Stimulated activated CD8-positive, alpha-beta memory T cell treated with anti-CD3 and anti-CD28 coated beads, Interleukin-15, amount 100 ng/mL, for 48 hours (primary cell): ENCODE results near the gene IQSEC3.
A peak's percentile ranks its signal among the peaks of the same experiment; 100 is the strongest.
"Not testable (repeated sequence)": the region's sequence is repeated elsewhere in the genome, so short reads cannot be mapped to it uniquely, and the experiment has no call there.

Source experiments
- DNase-seq, 2 donors: peaks; one replicate each; pipeline ENCODE4 v3.0.0-alpha.2; 2020; ENCODE audit warnings: low read depth in 2 of 2

The IQSEC3 gene

DNA sequence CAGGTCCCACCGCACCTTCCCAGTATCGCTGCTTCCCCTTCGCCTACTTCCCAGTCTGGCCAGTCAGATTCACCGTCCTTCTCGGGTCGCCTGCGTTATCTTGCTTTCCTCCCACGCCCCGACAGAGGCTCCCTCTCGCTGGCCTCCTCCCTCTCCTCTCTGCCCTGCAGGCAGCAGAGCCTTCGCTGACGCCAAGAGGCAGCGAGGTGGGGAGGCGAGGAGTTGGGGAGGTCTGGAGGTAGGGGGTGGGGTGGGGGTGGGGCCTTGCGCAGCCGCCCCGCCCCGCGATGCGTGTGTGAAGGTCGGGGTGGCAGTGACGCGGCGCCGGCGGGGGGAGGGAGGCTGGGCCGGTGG, at the start of gene IQSEC3:
TSS of gene IQSEC3 (plus strand) at position 340 of the 354 bp plus-strand sequence. CDS start 116 bp downstream, outside the sequence.
- DNase-seq, result not testable (repeated sequence)

DNA sequence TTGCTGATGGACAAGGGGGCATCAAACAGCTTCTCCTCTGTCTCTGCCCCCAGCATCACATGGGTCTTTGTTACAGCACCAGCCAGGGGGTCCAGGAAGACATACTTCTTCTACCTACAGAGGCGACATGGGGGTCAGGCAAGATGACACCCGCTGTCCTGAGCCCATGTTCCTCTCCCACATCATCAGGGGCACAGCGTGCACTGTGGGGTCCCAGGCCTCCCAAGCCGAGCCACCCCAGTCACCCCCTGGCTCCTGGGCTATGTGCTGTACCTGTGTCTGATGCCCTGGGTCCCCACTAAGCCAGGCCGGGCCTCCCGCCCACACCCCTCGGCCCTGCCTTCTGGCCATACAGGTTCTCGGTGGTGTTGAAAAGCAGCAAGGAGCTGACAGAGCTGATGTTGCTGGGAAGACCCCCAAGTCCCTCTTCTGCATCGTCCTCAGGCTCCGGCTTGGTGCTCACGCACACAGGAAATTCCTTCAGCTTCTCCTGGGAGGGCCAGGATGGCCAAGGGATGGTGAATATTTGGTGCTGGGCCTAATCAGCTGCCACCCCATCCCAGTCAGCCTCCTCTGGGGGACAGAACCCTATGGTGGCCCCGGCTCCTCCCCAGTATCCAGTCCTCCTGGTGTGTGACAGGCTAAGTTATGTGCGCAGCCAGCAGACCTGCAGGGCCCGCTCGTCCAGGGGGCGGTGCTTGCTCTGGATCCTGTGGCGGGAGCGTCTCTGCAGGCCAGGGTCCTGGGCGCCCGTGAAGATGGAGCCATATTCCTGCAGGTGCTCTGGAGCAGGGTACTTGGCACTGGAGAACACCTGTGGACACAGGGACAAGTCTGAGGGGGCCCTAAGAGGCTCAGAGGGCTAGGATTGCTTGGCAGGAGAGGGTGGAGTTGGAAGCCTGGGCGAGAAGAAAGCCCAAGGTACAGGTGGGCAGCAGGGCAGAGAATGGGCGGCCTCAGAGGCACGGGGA, 48.9 kb upstream of the IQSEC3 start:
- DNase-seq, result not testable (repeated sequence)

DNA sequence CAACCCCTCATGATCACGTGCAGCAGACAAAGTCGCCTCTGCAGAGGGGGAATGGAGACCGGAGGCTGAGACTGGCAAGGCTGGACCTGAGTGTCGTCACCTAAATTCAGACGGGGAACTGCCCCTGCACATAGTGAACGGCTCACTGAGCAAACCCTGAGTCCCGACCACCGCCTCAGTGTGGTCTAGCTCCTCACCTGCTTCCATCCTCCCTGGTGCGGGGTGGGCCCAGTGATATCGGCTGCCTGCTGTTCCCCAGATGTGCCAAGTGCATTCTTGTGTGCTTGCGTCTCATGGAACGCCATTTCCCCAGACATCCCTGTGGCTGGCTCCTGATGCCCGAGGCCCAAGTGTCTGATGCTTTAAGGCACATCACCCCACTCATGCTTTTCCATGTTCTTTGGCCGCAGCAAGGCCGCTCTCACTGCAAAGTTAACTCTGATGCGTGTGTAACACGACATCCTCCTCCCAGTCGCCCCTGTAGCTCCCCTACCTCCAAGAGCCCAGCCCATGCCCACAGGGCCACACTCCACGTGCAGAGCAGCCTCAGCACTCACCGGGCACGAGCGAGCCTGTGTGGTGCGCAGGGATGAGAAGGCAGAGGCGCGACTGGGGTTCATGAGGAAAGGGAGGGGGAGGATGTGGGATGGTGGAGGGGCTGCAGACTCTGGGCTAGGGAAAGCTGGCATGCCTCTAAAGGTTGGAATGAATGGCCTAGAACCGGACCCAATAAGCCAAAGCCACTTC, 47.6 kb upstream of the IQSEC3 start:
- DNase-seq, result not testable (repeated sequence)

DNA sequence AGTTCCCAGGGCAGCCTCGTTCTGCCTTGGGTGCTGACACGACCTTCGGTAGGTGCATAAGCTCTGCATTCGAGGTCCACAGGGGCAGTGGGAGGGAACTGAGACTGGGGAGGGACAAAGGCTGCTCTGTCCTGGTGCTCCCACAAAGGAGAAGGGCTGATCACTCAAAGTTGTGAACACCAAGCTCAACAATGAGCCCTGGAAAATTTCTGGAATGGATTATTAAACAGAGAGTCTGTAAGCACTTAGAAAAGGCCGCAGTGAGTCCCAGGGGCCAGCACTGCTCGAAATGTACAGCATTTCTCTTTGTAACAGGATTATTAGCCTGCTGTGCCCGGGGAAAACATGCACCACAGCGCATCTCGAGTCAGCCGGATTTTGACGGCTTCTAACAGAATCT, 46.7 kb upstream of the IQSEC3 start:
- not testable (repeated sequence) for DNase-seq

DNA sequence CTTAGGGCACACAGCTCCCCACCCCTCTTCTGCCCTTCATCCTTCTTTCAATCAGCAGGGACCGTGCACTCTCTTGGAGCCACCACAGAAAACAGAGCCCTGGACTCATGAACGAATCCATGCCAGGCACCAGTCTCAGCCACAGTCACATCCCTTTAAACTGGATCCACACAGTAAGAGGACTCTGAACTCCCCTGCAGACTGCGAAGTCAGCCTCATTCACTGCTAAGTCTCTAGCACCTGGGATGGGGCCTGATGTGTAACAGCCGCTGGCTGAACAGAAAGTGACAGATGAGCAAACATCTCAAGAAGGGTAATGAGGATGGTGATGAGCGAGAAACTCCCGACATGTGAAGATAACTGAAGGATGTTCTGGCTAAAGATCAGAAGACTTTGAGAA, 45.8 kb upstream of the IQSEC3 start:
- DNase-seq, result no peak

DNA sequence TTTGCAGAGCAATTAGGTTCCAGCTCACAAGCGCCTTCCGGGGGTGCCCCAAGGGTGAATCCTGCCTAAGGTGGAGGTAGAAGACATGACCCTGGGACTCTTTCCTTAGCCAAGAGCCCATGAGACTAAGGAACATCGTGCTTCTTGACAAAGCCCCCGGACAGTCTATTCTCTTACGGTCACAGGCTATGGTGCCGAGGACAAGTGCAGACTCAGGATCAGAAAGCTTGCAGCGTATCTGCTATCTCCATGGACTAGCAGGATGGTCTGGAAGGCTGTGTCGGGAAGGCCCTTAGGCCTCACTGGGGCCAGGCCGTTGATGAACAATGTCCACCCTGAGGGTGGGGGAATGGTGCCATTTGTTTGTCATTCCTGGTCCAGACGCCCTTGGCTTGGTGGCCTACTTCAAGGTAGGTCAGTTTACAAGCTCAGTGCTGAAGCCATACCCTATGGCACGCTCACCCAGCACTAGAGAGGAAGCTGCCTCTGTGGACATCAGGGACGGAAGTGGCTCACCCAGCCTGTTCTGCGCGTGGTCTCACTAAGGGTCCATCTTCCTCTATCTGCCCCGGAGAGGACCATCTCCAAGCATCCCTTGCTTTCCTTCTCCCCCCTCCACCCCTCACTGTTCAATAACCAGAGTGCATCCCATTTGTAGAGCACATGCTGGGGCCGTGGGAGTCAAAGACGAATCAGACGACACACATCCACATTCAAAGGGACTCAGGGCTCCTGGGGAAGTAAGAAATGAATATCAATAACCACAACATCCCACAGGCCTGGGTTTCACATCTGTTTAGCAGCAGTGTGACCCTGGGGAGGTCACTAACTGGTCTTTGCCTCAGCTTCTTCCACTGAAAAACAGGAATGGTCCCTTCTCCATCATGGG, 45.0 kb upstream of the IQSEC3 start:
- peak in 1 of 2 donors; percentile 12 for DNase-seq

DNA sequence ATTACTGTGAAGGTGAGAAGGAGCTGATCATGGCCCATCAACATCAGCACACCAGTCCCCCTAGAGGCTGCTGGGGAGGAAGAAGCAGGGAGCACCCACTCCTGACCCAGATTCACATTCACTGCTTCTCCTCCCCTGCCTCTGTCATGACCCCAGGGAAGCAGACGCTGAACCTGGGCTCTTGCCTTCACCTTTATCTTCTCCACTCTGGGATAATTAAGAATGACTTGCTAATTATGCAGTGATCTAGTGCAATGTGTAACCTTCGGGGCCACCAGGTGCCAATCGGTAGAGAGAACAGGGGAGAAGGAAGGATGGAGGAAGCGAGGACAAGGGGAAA, 44.4 kb upstream of the IQSEC3 start:
- no peak for DNase-seq

DNA sequence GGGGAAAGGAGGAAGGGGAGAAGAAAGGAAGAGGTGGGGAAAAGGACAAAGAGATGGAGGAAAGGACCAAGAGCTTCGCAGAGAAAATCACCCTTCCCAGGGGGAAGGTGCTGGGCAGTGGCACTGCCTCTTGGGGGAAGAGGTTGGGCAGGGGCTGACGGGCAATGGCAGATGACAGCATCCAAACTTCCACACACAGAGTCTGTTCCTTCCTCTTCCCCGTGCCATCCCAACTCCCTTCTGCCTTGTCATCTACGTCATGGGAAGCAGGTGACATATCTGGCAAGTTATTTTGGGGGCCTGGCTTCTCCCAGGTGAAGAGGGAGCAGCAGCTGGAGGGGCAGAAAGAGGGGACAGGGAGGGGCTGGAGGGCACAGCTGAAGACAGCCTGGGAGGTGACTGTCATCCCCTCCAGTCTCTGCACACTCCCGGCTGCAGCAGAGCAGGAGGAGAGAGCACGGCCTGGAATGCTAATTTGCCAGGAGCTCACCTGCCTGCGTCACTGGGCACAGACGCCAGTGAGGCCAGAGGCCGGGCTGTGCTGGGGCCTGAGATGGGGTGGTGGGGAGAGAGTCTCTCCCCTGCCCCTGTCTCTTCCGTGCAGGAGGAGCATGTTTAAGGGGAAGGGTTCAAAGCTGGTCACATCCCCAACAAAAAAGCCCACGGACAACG, 43.9 kb upstream of the IQSEC3 start:
- DNase-seq, result no peak

DNA sequence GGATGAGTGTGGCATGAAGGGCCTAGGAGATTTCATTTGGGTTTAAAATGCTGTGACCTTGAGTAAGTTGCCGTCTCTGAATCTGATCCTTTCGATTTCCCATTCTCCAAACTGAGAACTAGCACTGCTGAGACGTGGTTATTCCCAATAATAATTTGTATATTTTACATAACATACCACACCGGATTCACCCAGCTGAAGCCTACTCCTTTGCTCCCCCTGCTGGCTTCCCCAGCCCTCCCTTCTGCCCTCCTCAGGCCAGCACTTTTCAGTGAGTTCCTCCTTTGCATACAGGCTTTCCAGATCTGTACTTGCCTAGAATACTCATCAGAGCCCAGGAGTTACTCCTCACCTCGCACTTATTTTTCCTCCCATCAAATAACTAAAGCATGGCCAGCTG, 38.7 kb upstream of the IQSEC3 start:
- not testable (repeated sequence) for DNase-seq

DNA sequence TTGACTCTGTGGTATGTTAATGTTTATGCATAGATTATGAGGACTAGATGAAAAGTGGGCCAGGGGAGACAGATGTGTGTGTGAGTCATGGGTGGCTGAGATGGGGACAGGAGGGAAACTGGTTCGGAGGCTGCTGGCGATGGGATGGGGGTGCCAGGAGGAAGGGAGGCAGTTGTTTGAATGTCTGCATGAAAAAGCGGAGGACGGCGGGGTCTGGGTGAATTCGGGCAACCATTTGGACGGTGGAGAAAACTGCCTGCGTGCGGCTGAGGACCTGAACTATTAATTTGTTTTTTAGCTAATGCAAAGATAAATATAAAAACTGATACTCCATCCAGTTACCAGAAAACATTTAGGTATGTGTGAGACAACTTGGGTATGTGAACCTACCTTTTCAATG, 27.8 kb upstream of the IQSEC3 start:
- DNase-seq, result not testable (repeated sequence)

DNA sequence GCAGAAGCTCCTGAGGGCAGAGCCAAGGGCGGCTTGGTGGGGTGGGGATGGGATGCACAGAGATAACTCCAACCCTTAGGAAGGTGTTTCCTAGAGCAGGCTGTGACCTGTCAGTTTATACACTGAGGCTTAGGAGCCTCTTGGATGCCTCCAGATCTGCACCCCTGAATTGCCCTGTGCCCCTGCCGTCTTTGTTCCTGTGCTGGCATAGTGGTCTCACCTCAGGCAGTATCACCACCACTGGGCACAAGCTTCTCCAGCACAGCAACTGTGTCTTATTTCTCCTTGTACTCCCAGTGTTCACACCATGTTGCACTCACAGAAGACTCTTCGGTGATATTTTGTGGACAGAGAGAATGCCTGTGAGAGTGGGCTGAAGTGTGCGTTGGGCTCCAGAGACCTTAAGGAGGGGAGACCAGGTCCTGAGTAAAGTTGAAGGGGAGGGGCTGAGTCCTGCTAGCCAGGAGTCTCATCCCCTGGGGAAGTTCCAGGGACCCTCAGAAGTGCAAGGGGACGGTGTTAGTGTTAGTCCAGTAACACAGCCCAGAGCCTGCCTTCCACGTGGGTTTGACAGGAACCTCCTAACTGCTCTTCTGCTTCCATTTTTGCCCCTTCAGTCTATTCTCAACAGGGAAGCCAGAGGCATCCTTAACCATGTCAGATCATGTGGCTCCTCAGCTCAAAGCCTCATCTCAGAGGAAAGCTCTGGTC, 26.9 kb upstream of the IQSEC3 start:
- not testable (repeated sequence) for DNase-seq

DNA sequence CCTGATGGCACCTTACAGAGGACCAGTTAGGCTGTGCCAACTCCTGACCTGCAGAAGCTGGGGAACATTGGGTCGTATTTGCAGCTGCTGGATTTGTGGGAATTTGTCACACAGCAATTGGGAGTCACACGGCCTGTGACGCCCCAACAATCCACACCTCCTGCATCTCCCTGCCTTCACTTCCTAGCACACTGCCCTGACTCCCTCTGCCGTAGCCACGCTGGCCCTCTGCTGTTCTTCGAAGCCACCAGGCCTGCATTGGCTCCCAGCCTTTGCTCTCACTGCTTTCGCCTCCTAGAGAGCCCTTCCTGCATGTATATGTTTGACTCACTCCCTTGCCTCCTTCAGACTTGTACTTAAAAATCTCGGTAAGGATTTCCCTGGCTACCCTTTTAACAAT, 22.2 kb upstream of the IQSEC3 start:
- DNase-seq, result not testable (repeated sequence)

DNA sequence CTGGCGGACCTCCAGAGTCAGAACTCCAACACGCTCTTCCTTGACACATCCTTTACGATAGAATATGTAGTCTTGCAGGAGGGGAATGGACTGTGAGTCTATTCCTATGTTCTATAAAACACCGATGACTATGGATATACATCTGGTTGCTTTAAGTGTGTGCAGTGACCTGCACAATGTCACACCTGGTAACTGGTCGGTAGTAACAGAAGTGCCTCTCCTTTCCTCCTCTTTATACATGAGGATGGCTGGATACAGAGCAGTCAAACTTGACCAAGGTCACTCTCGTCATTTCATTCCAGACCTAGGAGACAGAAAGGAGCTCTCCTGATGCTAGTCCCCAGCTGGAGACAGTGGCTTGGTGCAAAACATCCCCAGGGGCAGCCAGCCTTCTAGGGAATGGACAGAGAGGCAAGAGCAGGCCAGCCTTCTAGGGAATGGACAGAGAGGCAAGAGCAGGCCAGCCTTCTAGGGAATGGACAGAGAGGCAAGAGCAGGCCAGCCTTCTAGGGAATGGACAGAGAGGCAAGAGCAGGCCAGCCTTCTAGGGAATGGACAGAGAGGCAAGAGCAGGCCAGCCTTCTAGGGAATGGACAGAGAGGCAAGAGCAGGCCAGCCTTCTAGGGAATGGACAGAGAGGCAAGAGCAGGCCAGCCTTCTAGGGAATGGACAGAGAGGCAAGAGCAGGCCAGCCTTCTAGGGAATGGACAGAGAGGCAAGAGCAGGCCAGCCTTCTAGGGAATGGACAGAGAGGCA, 21.2 kb upstream of the IQSEC3 start:
- DNase-seq, result not testable (repeated sequence)

DNA sequence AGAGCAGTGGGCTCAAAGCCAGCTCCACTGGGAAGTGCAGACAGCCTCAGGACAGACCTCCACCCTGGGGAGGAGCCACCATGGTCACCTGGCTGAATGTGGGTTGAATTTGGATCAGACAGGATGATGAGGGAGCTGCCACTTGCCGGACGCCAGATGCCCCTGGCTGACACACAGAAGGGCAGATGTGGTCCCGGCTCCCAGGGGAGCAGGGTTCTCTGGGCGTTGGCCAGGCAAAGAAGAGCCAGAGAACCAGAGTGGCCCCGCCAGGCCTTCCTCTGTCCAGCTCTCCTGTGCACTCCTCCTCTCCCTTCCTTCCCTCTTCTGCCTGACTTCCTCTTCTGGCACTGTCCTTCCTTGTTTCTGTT, 20.6 kb upstream of the IQSEC3 start:
- DNase-seq, result not testable (repeated sequence)

DNA sequence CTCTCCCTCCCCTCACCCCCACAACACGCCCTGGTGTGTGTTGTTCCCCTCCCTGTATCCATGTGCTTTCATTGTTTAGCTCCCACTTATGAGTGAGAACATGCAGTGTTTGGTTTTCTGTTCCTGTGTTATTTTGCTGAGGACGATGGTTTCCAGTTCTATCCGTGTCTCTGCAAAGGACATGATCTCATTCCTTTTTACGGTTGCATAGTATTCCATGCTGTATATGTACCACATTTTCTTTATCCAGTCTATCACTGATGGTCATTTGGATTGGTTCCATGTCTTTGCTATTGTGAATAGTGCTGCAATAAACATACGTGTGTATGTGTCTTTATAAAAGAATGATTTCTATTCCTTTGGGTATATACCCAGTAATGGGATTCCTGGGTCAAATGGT, 20.0 kb upstream of the IQSEC3 start:
- DNase-seq, result not testable (repeated sequence)

DNA sequence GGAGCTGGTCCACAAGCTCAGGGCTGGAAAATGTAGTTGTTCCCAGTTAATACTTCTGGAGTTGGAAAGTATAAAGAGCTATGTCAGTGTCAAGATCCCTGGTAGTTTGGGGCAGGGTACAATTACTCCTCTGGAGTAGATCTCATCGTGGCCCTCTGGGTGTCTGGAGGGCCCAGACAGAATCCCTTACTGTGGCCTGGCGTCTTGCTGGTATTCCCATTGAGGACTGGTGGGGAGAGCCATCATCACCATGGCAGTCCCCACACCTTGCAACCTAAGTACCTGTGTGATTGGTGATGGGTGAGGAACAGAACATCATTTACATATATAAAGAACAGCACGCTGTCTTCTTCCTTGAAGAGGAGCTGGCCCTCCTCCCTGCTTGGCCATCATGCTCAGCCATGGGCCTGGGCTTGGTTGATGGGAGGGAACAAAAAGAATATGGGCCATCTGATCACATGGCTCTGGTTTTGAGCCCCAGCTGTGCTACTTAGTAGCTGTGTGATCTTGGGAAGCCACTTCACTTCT, 18.8 kb upstream of the IQSEC3 start:
- DNase-seq, result not testable (repeated sequence)

DNA sequence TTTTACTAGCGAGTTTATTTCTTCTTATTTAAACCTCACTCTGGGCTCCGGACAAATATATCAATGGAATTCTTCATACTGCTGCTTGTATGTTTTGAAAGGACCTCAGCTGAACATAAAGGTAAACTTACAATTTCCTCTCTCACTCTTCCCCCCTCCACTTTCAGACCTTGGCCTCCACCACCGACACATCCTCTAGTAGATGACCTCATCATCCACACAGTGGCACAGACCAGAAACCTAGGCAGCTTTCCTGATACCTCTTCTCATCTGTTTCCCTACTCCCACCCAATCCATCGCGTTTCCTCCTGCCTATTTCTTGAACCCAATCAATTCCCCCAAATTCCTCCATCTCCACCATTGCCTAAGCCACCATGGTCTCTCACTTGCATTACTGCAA, 17.4 kb upstream of the IQSEC3 start:
- not testable (repeated sequence) for DNase-seq

DNA sequence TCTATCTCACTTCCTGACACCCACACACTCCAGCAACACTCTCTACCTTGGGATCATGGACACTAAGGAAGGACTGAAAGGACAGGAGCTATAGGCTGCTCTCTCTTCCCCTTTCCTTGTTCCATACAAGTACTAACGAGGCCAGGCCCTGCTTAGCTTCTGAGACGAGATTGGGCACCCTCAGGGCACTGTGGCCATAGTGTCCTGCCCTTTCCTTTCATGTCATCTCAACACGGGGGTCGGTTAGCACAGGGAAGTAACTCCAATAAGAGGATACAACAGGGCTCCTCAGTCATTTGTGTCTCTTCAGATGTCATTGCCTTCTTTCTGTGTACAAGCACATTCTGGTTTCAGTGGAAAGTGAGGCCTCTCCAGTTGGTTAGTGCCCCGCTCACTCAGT, 15.5 kb upstream of the IQSEC3 start:
- not testable (repeated sequence) for DNase-seq

DNA sequence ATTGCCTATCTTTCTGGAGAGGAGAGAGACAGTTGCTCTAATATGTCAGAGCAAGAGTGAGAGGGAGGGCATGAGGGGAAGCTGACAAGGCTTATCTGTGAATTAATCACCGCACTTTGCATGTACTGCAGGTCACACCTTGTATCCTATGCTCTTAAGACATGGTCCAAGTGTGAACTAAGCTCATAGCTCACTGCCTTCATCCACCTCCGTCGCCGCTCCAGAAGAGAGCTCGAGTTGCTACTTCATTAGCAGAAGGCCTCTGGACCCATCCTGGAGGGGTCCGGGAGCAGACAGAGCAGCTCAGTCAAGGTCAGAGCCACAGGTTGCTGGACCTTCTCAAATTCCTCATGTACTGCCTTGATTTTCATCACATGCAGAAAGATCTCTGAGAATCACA, 14.6 kb upstream of the IQSEC3 start:
- DNase-seq, result not testable (repeated sequence)
